Prostate gland (tissue), 2 donors: Measurements from ENCODE around the gene SORBS2.

Source experiments
- POLR2A ChIP-seq: fragments of 450-650 bp; IDR thresholded peaks from one replicate; pipeline ENCODE4 v1.6.1; 2016; ENCODE audit warnings: antibody characterized with exemption, mild to moderate bottlenecking
- POLR2AphosphoS5 ChIP-seq: sonication (generic); formaldehyde crosslinking; IDR thresholded peaks from one replicate; pipeline ENCODE4 v1.6.1; 2017; ENCODE audit warnings: antibody characterized with exemption
- TF ChIP-seq, protein P1 (sequence below), 4 experiments: fragments of 200-600 bp in 2 of 4; fragments of 450-650 bp in 2 of 4; sonication (generic) in 2 of 4; IDR thresholded peaks; 1 replicate in 3 of 4; 2 replicates in 1 of 4; pipeline ENCODE4 v1.5.1; 2016 to 2019; ENCODE audit warnings: antibody characterized with exemption in 4 of 4, mild to moderate bottlenecking in 2 of 4, moderate library complexity in 2 of 4

DNA sequence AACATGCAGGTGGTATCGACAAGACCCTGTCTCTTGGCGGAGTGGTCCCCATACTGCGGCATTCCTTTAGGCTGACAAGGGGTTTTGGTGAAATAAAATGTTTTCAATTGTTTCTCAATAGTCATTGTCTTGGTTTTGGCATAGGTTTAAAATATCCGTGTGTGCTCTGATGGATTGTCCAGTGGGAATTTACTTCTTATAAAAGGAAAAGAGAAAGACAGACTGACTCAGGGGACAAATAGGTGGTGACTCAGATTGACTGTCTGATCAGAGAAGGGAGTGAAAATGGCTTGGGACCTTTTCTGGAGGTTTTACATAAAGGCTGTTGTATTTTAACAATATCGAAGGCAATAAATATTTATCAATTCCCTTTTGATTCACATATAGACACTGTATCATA lies 129.8 kb downstream of the SORBS2 start:
- TF ChIP-seq POLR2AphosphoS5: no peak
- TF ChIP-seq, protein P1, sequence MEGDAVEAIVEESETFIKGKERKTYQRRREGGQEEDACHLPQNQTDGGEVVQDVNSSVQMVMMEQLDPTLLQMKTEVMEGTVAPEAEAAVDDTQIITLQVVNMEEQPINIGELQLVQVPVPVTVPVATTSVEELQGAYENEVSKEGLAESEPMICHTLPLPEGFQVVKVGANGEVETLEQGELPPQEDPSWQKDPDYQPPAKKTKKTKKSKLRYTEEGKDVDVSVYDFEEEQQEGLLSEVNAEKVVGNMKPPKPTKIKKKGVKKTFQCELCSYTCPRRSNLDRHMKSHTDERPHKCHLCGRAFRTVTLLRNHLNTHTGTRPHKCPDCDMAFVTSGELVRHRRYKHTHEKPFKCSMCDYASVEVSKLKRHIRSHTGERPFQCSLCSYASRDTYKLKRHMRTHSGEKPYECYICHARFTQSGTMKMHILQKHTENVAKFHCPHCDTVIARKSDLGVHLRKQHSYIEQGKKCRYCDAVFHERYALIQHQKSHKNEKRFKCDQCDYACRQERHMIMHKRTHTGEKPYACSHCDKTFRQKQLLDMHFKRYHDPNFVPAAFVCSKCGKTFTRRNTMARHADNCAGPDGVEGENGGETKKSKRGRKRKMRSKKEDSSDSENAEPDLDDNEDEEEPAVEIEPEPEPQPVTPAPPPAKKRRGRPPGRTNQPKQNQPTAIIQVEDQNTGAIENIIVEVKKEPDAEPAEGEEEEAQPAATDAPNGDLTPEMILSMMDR (IDR thresholded peaks at IDR 0.05): no peak
- no peak for TF ChIP-seq POLR2A
